AG04450 (cell line): ENCODE data around the gene CCDC63. TPM values are rescaled to one million over a fixed set of nuclear protein-coding genes. Genes with fewer than 3 reads are reported as not detected.

Source experiments
- CTCF ChIA-PET: fragments of 300-600, 350-600 bp; formaldehyde crosslinking; extraction: SDS; loops from one replicate; lab custom pipeline; 2022; ENCODE audit warnings: antibody characterized with exemption, inconsistent platforms; lab: Charles Lee
- POLR2A ChIA-PET: fragments of 350-600 bp; formaldehyde crosslinking; extraction: SDS; loops from one replicate; lab custom pipeline; 2021; ENCODE audit warnings: antibody characterized with exemption, inconsistent platforms; lab: Yijun Ruan, JAX
- DNase-seq: peaks from one replicate; pipeline ENCODE4 v3.0.0-alpha.2; 2011; ENCODE audit warnings: low read depth, low spot score
- H3K27ac ChIP-seq: one replicate; pipeline ENCODE4 v1.5.1; 2012; ENCODE audit warnings: low read depth, low read length, control low read depth
- H3K27me3 ChIP-seq: one replicate; pipeline ENCODE4 v1.6.0; 2012; ENCODE audit warnings: low read length; ENCODE audit not compliant: control insufficient read depth, insufficient read depth
- H3K4me3 ChIP-seq: 2 replicates; pipeline ENCODE4 v1.5.1; 2011; ENCODE audit warnings: mild to moderate bottlenecking, low read depth, low read length, control low read depth
- H3K9me3 ChIP-seq: 2 replicates; pipeline ENCODE4 v1.5.1; 2012; ENCODE audit warnings: low read length; ENCODE audit not compliant: control insufficient read depth, insufficient read depth
- polyA plus RNA-seq: library from polyadenylated mRNA; depleted of rRNA; stranded (reverse); fragments of >200 nt; gene quantifications from 2 replicates; pipeline ENCODE4 v1.2.3, GENCODE V29; 2011
- TF ChIP-seq, protein P1 (sequence below): IDR thresholded peaks from 2 replicates; pipeline ENCODE4 v1.5.1; 2011; ENCODE audit warnings: low read depth, low read length, control low read depth, inconsistent platforms

CCDC63 gene
- polyA plus RNA-seq, 1 experiment: not detected

DNA sequence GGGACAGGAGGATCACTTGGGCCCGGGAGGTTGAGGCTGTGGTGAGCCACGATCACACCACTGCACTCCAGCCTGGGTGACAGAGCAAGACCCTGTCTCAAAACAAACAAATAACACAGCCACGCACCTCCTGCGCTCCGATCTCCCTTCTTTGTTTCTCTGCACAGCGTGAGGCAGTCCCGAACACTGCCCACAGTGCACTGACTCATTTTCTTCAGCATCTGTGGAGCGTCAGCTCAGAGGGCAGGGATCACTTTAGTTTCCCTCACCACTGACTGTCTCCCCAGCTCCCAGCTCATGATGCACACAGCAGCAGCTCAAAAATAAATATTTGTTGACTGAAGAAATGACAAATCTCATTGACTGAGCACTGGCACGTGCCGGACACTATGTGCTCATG lies 74.5 kb downstream of the CCDC63 start:
- H3K27me3 ChIP-seq: peaks cover 6% of the 10 kb centered on the region
- H3K9me3 ChIP-seq: no peaks in the 10 kb centered on the region
- H3K4me3 ChIP-seq: no peak overlapping the region
- no peak overlapping the region for H3K27ac ChIP-seq
- TF ChIP-seq, protein P1, sequence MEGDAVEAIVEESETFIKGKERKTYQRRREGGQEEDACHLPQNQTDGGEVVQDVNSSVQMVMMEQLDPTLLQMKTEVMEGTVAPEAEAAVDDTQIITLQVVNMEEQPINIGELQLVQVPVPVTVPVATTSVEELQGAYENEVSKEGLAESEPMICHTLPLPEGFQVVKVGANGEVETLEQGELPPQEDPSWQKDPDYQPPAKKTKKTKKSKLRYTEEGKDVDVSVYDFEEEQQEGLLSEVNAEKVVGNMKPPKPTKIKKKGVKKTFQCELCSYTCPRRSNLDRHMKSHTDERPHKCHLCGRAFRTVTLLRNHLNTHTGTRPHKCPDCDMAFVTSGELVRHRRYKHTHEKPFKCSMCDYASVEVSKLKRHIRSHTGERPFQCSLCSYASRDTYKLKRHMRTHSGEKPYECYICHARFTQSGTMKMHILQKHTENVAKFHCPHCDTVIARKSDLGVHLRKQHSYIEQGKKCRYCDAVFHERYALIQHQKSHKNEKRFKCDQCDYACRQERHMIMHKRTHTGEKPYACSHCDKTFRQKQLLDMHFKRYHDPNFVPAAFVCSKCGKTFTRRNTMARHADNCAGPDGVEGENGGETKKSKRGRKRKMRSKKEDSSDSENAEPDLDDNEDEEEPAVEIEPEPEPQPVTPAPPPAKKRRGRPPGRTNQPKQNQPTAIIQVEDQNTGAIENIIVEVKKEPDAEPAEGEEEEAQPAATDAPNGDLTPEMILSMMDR: no peak
- POLR2A ChIA-PET: no interaction called here
- CTCF ChIA-PET: interaction anchor here (0.6 kb wide), 1 partner anchor 101 kb away, joined by 3 read pairs; no protein-coding TSS in a partner anchor
- DNase-seq: no peak

DNA sequence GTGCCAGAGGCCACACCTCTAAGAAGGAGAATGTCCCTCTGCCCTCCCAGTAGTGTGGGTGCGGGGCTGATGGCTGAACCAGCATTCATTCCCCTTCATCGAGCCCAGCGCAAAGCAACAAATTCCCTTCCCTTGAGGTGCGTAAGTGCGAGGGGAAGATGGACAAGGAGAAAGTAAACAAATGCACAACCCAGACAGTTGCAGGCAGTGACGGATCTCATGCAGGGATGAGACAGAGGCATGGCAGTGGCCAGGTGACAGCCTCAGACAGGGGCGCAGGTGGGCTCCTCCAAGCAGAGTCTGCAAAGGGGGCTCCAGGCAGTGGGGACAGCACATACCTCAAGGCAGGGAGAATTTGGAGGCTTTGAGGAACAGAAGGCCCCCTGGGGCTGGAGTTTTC lies 75.9 kb downstream of the CCDC63 start:
- CTCF ChIA-PET: interaction anchor here (1.0 kb wide), 1 partner anchor 10 kb away, joined by 3 read pairs; no protein-coding TSS in a partner anchor
- TF ChIP-seq, protein P1: no peak
- DNase-seq: no peak
- peaks cover 9% of the 10 kb centered on the region for H3K27me3 ChIP-seq
- no peaks in the 10 kb centered on the region for H3K9me3 ChIP-seq
- H3K27ac ChIP-seq: no peak overlapping the region
- no peak overlapping the region for H3K4me3 ChIP-seq
- POLR2A ChIA-PET: no interaction called here

DNA sequence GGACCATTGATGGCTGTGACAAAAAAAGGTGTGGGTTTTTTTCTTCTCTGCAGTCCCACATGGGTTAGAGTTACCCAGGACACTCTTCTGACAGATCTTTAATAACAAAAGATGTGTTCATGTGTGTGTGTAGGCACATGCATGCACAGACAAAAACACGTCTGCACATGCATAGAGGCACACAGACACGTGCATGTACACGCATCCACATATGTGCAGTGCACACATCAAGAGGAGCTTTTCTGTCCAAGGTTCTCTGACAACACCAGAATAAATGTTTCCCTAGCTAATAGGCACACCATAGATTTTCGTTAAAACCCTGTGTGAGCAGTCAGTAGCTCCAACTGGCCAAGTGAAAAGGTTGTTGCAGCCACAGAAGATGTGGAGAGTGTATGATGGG lies 76.4 kb downstream of the CCDC63 start:
- ChIA-PET CTCF (interaction anchor here (1.0 kb wide), 1 partner anchor 9 kb away, joined by 3 read pairs; no protein-coding TSS in a partner anchor), POLR2A (no interaction called here)
- TF ChIP-seq, protein P1: no peak

DNA sequence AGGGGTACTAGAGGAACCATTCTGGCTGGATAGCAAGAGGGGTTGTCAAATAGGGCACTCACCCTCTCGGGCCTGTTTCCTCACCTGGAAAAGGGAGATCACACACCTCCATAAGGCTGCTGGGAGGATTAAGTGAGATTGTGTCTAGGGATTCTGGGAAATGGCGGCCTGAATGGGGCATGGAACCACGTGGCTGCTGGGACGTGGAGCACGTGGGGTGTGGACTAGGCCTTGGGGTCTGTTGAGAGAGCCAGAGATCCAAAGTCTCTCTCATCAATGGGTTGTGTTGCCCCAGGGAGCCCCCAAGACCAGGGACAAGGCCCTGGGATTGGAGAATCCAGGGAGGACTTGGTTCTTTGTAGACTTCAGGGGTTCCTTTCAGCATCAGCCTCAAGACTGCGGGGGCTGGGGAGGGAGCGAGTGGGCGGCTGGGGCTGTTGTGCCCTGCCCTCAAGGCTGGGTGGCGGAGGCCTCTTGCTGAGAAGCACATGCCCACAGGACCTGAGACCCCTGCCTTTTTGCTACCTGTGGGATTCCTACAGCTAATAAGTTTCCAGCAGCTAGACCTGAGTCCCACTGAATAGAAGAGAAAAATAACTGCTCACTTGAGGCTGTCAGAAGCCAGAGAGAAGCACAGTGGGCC lies 77.0 kb downstream of the CCDC63 start:
- no peak for DNase-seq
- Histone ChIP-seq H3K4me3 (no peak overlapping the region), H3K9me3 (no peaks in the 10 kb centered on the region), H3K27me3 (peaks cover 9% of the 10 kb centered on the region), H3K27ac (no peak overlapping the region)
- POLR2A ChIA-PET: no interaction called here
- CTCF ChIA-PET: interaction anchor here (1.0 kb wide), 1 partner anchor 8 kb away, joined by 3 read pairs; no protein-coding TSS in a partner anchor
- TF ChIP-seq, protein P1: no peak

More for the DNA sequence above, 76.4 kb downstream of the CCDC63 start:
- Histone ChIP-seq H3K4me3 (no peak overlapping the region), H3K9me3 (no peaks in the 10 kb centered on the region), H3K27ac (no peak overlapping the region), H3K27me3 (peaks cover 9% of the 10 kb centered on the region)
- no peak for DNase-seq

DNA sequence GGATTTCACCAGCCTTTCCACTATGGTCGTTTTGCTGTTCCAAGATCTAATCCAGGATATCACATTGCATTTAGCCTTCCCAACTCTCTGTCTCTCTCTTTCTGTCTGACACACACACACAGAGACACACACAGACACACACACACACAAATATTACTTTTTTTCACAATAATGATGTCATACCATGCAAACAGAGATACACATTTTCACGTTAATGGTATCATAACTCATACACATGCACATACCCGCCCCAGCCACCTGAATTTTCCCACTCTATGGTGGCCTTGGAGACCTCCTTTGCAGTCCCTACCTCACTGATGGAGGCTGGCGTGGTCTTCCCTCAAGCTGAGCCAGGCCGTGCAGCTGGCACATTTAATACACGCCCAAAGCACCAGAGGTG lies 80.8 kb downstream of the CCDC63 start:
- Histone ChIP-seq H3K4me3 (no peak overlapping the region), H3K9me3 (no peaks in the 10 kb centered on the region; the same call in 1 of the 2 replicates), H3K27me3 (peaks cover 9% of the 10 kb centered on the region), H3K27ac (no peak overlapping the region)
- CTCF ChIA-PET: no interaction called here
- TF ChIP-seq, protein P1: no peak
- DNase-seq: no peak
- POLR2A ChIA-PET: no interaction called here
